Heart right ventricle (tissue), 16 donors: ENCODE results near the gene OR8B12. TPM values are rescaled to one million over a fixed set of nuclear protein-coding genes. Genes with fewer than 3 reads are reported as not detected.
"Not testable (repeated sequence)": the region's sequence is repeated elsewhere in the genome, so short reads cannot be mapped to it uniquely, and the experiment has no call there.

Experiments
- ATAC-seq, 8 donors: fragments of 200-7000 bp; cut with Tn5 transposase; one replicate each; pipeline ENCODE4 v1.9.1; 2020; ENCODE audit warnings: mild to moderate bottlenecking in 8 of 8, moderate library complexity in 8 of 8, moderate number of reproducible peaks in 1 of 8
- DNase-seq, 2 donors: peaks; one replicate each; pipeline ENCODE4 v3.0.0-alpha.2; 2020
- H3K27ac ChIP-seq, 10 donors: fragments of 200-600 bp; sonication (generic) in 2 of 10; one replicate each; pipeline versions ENCODE4 v1.5.0 to v1.8.0; 2020 to 2022; ENCODE audit warnings: mild to moderate bottlenecking in 3 of 10
- H3K27me3 ChIP-seq, 7 donors: fragments of 200-600 bp; one replicate each; pipeline ENCODE4 v1.8.0; 2021 to 2022; ENCODE audit warnings: mild to moderate bottlenecking in 2 of 7
- H3K36me3 ChIP-seq, 9 donors: fragments of 200-600 bp; sonication (generic) in 1 of 9; one replicate each; pipeline versions ENCODE4 v1.5.0 to v1.8.0; 2020 to 2022; ENCODE audit warnings: mild to moderate bottlenecking in 2 of 9
- H3K4me1 ChIP-seq, 9 donors: fragments of 200-600 bp; sonication (generic) in 1 of 9; one replicate each; pipeline versions ENCODE4 v1.5.0 to v1.8.0; 2020 to 2022; ENCODE audit warnings: mild to moderate bottlenecking in 4 of 9
- H3K4me3 ChIP-seq, 10 donors: fragments of 200-600 bp; sonication (generic) in 2 of 10; one replicate each; pipeline versions ENCODE4 v1.5.0 to v1.8.0; 2020 to 2022; ENCODE audit warnings: mild to moderate bottlenecking in 7 of 10, moderate library complexity in 2 of 10
- H3K9me3 ChIP-seq, 11 donors: fragments of 200-600 bp in 10 of 11; sonication (generic) in 2 of 11; one replicate each; pipeline versions ENCODE4 v1.5.0 to v1.8.0; 2013 to 2022; ENCODE audit warnings: mild to moderate bottlenecking in 2 of 11, control low read depth in 1 of 11, moderate library complexity in 1 of 11
- CTCF ChIP-seq, 9 donors: fragments of 200-600 bp; sonication (generic) in 2 of 9; IDR thresholded peaks; one replicate each; pipeline versions ENCODE4 v1.5.0 to v1.8.0; 2021 to 2022; ENCODE audit warnings: antibody characterized with exemption in 9 of 9, mild to moderate bottlenecking in 5 of 9, moderate library complexity in 1 of 9
- WGBS, 2 donors: extraction: QIAGEN DNeasy Blood & Tissue Kit; methylation state at CpG; one replicate each; pipeline ENCODE4 v1.1.7; 2013; ENCODE audit warnings: inconsistent platforms in 1 of 2; 5-methylcytosine and 5-hydroxymethylcytosine counted together
- intact Hi-C, 10 donors: fragments of 100-400 bp; cut with DNase I; formaldehyde crosslinking; loops; one replicate each; pipeline versions ENCODE4 v1.11.1 to v1.14.2; 2022
- polyA plus RNA-seq, 2 donors: library from polyadenylated mRNA; stranded (reverse); fragments of 200-250 nt; gene quantifications; one replicate each; pipeline ENCODE4 v1.2.3, GENCODE V29; 2013
- total RNA-seq, 10 donors: library from RNA; stranded (reverse); fragmentation: NEBNext Ultra II Directional in 3 of 10; extraction: Animal tissue kit (Norgen Biotek cat#: 25700) in 3 of 10; gene quantifications; one replicate each; pipeline versions ENCODE4 v1.2.1 to v1.2.4, GENCODE V29; 2021 to 2023
- donor health status: Arrhythmogenic right ventricular cardiomyopathy.
- donor health status: ischemic (EF 13 %, LVEDD 7.1; RV severe dilation, severe dysfunction).
- donor health status: healthy with polysubstance abuse.
- donor health status: DM: no; HTN: yes; CAD: no.
- donor health status: DM: no; HTN: no; CAD: no.
- donor health status: ischemic (EF 25% LVEDD 6.9; RV normal size, moderate dysfunction).
- donor health status: ischemic (EF 25% LVEDD 5.7; RV mildly dilated, moderate dysfunction).
- donor health status: healthy.
- donor health status: DM: yes; HTN: yes; CAD: no.
- donor health status: Ischemic cardiomyopathy.
- donor health status: ischemic (EF 35%, LVEDD 5.7; RV mildly dilated, moderate dysfunction).
- donor health status: nonischemic (EF 11% LVEDD 7.7; RV severe dilation, severe dysfunction).
- donor health status: DM: yes; HTN: yes; CAD: no.
- donor health status: PGD.
- donor health status: ischemic (EF 29% LVEDD 5.4; RV normal size, mild dysfunction).
- donor health status: nonischemic (EF 23%, LVEDD 6.1; RV moderate dilation, normal function).

Gene OR8B12
- total and polyA plus RNA-seq, 12 donors, result not detected

- Histone ChIP-seq H3K36me3 (no peaks in the 10 kb centered on the region), H3K4me3 (no peak overlapping the region), H3K27me3 (peaks cover 0 to 7% (median 0%) of the 10 kb centered on the region in 7 donors), H3K4me1 (peaks cover 0 to 10% (median 9%) of the 10 kb centered on the region in 9 donors), H3K27ac (no peak overlapping the region), H3K9me3 (no peaks in the 10 kb centered on the region)
- WGBS, 2 donors, result 61 to 69% methylated on average over 3 of the region's 3 CpGs
- no peak for TF ChIP-seq CTCF (IDR thresholded peaks at IDR 0.05)
- ATAC-seq, result no peak
- no peak for DNase-seq
- intact Hi-C loops, result no loop called here
Measured at GRCh38 chr11:124518989-124519451, 24.4 kb downstream of the OR8B12 start.

GRCh38 chr11:124517314-124517713 is 26.1 kb downstream of the OR8B12 start:
- no peak overlapping the region for H3K4me3 ChIP-seq
- intact Hi-C loops, result no loop called here
- no peak for ATAC-seq
- no peak for TF ChIP-seq CTCF (IDR thresholded peaks at IDR 0.05)
- peaks cover 0 to 10% (median 9%) of the 10 kb centered on the region in 9 donors for H3K4me1 ChIP-seq
- 66 to 76% methylated on average over 12 of the region's 12 CpGs for WGBS, 2 donors
- H3K36me3 ChIP-seq, result no peaks in the 10 kb centered on the region
- no peak for DNase-seq
- H3K27ac ChIP-seq, result no peak overlapping the region
- H3K27me3 ChIP-seq, result peaks cover 0 to 7% (median 0%) of the 10 kb centered on the region in 7 donors
- no peaks in the 10 kb centered on the region for H3K9me3 ChIP-seq

DNA sequence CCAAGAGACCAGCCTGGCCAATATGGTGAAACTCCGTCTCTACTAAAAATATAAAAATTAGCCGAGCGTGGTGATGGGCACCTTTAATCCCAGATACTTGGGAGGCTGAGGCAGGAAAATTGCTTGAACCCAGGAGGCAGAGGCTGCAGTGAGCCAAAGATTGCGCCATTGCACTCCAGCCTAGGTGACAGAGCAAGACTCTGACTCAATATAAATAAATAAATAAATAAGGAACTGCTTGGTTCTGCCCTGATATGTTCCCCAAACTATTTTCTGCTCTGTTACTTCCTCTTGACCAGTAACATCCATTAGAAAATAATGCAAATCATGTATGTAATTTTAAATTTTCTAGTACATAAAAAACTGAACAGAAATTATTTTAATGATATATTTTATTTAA is 28.8 kb downstream of the OR8B12 start:
- DNase-seq, intact Hi-C loops, H3K36me3 ChIP-seq, H3K27me3 ChIP-seq, H3K9me3 ChIP-seq, H3K27ac ChIP-seq, H3K4me1 ChIP-seq, H3K4me3 ChIP-seq: not testable (repeated sequence)
- ATAC-seq, result peak in 1 of 8 donors; percentile 34
- WGBS, 2 donors, result 92 to 93% methylated on average over 4 of the region's 4 CpGs

DNA sequence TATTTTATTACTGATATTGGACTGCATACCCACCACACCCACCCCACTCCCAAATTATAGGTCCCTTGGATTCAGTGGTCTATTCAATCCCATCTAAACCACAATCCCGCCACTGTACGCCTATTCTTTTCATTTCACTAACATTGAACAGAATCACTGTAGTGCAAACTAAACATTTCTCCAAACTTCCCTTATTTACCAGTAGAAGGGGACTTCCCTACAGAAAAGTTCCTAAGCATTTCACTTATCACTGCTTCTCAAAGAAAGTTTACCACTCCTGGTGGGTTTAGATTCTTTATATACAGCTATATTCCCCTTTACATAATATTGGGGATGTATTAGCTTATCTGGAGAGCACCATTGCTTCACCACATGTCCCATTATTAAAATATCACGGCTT is 29.3 kb downstream of the OR8B12 start:
- WGBS, 2 donors, result 87 to 93% methylated on average over 3 of the region's 3 CpGs
- H3K9me3 ChIP-seq, result peaks cover 0 to 2% (median 0%) of the 10 kb centered on the region in 11 donors
- DNase-seq (no peak), ATAC-seq (no peak)
- TF ChIP-seq CTCF (IDR thresholded peaks at IDR 0.05), result no peak
- H3K27ac ChIP-seq, result no peak overlapping the region
- intact Hi-C loops, result no loop called here
- peaks cover 0 to 9% (median 0%) of the 10 kb centered on the region in 9 donors for H3K4me1 ChIP-seq
- H3K27me3 ChIP-seq, result peaks cover 0 to 10% (median 2%) of the 10 kb centered on the region in 7 donors
- no peaks in the 10 kb centered on the region for H3K36me3 ChIP-seq
- no peak overlapping the region for H3K4me3 ChIP-seq

DNA sequence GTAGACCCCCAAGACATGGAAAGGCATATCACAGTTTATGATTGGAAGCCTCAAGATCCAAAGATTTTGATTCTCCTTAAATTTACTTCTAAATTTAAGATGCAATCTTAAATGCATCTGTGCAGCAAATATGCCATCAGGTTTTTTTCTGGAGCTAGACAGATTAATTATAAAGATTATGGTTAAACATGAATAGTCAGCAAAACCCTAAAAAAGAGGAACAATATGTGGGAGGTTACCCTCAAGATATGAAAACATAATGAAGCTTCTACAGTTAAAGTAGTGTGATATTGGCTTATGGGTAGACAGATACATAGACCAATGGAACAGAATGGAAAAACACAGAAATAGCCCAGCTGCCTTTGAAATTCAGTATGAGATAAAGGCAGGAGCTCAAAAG is 31.7 kb downstream of the OR8B12 start:
- H3K27me3 ChIP-seq, result peaks cover 0 to 10% (median 2%) of the 10 kb centered on the region in 7 donors
- intact Hi-C loops, result no loop called here
- DNase-seq (no peak), ATAC-seq (no peak)
- no peak for TF ChIP-seq CTCF (IDR thresholded peaks at IDR 0.05)
- no peak overlapping the region for H3K4me3 ChIP-seq
- H3K9me3 ChIP-seq, result peaks cover 0 to 19% (median 0%) of the 10 kb centered on the region in 11 donors
- H3K36me3 ChIP-seq, result no peaks in the 10 kb centered on the region
- H3K4me1 ChIP-seq, result peaks cover 0 to 4% (median 0%) of the 10 kb centered on the region in 9 donors
- no peak overlapping the region for H3K27ac ChIP-seq
